Erythroblast (primary cell): ENCODE results near the gene CDH13.

Source experiments
- GATA1 ChIP-seq: IDR thresholded peaks from 2 replicates; pipeline ENCODE4 v1.6.1; 2011; ENCODE audit warnings: low read depth, mild to moderate bottlenecking, control low read depth, low read length, moderate library complexity
- POLR2A ChIP-seq: IDR thresholded peaks from 2 replicates; pipeline ENCODE4 v1.6.1; 2011; ENCODE audit warnings: mild to moderate bottlenecking, low read length

DNA sequence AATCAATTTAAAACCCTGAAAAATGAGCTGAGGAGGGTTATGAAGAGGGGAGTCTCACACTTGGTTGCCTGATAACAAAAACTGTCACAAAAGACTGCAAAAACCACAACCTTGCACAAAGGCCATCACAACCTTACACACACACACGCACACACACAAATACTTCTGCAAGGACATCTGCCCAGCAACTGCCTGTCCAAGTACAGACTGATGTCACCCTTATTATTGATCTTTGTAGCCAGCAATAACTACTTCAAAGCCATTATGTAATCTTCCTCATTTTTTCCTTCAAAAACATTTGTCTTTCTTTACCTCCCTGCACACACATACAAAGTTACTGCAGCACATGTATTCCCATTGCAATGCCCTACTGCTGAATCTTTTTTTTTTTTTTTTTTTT, 927.8 kb downstream of the CDH13 start:
- TF ChIP-seq POLR2A = no peak
- TF ChIP-seq GATA1 = no peak
